Dermis microvascular lymphatic vessel endothelial cell (primary cell): ENCODE results near the gene SIRT7. TPM values are rescaled to one million over a fixed set of nuclear protein-coding genes. Genes with fewer than 3 reads are reported as not detected.

Experiments used
- DNase-seq, 2 donors: peaks; one replicate each; pipeline versions ENCODE4 v3.0.0 to v3.0.0-alpha.2; 2010; ENCODE audit warnings: low read depth in 2 of 2
- total RNA-seq: library from RNA; depleted of rRNA; stranded (reverse); fragments of >200 nt; gene quantifications from 2 replicates; pipeline ENCODE4 v1.2.1, GENCODE V29; 2014

Gene SIRT7
- 11.9 and 12.3 TPM in 2 replicates for total RNA-seq

DNA sequence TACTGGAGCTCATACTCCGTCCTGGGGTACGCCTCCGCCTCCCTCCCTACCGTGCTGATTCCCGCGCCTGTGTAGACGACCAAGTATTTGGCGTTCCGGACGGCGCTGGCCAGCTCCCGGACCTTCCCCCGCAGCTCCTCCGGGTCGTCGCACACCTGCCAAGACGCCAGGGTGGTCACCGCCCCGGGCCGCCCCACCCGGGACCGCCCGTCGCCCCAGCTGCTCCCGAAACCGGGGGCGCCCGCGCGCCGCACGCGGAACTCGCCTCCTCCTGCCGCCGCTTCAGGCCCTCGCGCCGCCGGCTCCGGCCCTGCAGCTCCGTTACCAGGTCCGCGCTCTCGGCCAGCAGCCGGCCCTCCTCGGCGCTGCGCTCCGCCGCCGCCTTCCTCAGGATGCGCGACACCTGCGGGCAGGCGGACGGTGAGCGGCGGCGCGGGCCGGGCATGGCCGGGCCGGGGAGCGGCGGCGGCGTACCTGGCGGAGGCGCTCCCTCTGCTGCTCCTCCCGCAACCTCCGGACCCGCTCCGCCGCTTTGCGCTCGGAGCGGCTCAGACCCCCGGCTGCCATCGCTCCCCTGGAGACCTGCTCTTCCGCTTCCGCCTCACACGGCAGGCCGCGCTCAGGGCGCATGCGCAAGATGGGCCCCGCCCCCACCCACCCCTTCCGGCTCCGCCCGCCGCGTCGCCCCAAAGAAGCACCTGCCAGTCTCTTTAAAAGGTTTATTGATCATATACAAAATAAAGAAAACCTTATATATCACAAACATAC lies at the start of gene SIRT7:
Gene SIRT7 (minus strand): TSS at position 612 of the 768 bp plus-strand sequence. CDS start 45 bp downstream, at position 567.
- DNase-seq, result peak; percentile 40 to 73

DNA sequence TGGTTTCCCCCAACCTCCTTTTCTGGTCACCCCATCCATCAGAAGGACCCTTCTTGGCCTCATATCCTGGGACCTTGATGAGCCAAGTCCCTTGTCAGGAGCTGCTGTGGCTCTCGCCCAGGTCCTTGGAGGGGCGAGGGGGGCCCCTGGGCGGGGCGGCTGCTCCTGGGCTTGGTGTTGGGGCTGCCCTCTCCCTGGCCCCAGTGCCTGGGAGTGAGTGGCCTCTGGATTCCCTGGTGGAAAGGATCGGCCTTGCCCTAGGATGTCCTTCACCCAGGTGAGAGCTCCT lies 49.2 kb upstream of the SIRT7 start:
- DNase-seq, result no peak

DNA sequence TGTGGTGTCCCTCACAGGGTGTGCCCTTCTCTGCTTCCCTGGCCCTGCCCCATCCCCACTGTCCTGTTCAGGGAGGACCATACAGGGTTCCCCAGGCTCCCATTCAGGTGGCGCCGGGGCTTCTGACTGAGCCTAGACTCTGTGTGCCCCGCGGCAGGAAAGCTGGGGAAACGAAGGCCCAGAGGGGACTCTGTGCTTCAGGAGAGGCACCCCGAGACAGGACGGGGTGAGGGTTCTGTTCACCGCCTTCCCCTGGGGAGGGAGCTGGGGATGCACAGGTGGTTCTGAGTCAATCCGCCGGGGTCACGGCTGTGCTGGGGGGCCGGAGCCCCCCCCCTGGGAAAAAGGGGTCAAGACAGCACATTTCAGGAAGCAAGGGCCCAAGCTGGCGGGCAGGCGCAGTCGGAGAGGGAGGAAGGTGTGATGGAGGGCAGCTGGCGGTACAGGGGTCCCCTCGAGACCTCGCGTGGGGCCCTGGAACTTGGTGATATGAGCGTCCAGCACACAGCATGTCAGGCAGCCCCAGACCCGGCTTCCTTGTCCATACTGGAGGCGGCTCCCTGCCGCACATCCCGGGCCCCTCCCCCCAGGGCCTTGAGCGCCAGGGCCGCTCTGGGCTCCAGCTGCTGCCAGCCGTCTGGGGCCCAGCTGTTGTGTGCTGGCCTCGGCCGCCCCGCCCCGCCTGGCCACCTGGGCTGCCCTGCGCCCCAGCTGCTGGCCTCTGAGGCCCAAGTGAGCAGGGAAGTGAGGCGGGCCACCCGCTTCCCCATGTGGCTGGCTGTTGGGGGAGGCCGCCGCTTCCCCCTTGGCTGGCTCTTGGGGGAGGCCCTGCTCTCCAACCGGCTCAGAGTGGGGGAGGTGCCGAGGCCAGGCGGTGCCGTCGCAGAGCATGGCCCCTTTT lies 48.6 kb upstream of the SIRT7 start:
- DNase-seq, result no peak

GRCh38 chr17:81964081-81964849 lies 46.3 kb upstream of the SIRT7 start:
- no peak for DNase-seq

DNA sequence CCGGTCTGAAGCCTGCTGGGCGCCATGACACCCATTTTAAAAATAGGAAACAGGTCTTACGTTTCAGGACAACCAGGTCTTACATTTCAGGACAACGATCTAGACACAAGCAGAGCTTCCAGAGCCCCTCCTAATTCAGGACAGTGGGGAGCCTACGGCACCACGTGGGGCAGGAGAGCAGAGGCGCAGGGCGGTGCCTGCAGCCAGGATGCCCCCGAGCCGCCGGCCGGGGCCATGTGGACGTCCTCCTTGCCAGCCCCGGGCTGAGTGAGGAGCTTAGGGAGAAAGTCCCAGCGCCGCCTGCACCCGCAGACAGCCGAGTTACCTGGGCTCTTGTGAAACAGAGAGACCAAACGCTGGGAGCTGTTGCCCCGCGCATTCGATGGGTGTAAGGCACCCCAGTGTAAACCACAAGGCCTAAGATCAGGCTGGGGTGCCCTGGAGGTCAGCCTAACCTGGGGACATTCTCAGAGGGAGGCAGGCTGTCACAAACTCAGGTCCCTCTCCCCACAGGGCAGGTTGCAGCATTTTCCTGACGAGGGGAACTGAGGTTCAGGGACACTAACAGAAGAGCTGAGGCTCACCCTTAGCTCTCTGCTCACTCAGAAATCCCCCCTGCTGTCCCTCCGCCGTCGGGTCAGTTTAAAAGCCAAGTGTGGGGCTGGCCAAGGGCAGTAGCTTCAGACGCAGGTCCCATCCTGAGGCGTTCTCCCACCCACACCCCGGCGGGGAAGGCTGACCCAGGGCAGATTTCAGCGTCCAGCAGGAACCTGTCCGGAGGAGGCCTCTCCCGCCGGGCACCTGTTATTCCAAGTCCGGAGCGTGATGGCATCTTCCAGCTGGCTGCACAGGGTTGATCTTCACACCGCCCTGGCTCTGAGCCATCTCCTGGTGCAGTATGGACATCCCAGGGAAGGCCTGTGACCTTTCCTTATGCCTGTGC lies 44.8 kb upstream of the SIRT7 start:
- no peak for DNase-seq

DNA sequence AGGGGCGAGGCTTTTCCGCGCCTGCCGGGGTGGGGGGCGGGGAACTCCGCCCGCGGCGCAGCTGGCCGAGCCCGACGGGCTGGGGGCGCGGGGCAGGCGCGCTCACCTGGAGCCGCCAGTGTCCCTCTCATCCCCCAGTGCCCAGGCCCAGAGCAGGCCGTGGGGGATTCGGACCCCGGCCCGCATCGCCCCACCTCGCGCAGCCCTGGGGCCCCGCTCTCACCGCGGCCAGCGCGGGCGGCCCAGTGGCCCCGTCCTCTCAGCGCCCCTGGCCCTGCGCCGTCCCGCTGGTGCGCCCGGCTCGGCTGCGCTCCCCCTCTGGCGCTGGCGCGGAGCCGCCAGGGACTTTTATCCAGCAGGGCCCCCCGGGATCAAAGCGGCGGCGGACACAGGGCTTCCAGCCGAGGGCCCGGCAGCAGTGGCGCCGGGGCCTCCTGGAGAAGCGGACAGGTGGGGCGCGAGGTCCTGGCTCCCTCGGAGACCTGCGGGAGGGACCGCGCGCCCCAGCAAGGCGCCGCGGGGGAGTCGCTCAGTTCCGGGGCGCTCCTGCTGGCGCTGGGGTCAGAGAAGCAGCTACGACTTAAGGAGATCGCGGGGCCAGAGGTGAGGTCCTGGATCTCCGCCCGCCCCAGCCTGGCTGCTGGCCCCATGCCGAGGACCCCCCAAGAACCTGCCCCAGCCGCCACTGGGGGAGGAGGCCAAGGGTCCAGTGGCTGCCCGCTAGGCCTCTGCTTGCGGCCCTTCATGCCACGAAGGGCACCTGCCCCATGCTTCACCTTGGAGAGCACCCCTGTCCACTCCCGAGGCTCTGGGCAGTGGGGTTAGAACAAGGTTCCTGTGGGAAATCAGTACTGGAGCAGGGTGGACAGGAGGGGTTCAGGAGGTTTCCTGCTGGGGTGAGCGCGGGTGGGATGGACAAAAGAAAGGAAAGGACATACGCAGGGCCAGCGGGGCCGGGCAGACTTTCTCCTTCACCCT lies 43.8 kb upstream of the SIRT7 start:
- no peak for DNase-seq

- DNase-seq, result peak in 1 of 2 donors; percentile 16
These were observed 43.1 kb upstream of the SIRT7 start, which contains the start of gene NOTUM for GRCh38 chr17:81961087-81961511. Gene NOTUM, minus strand, starts transcription at chr17:81961187. Its CDS starts 278 bp downstream, at chr17:81960909.

DNA sequence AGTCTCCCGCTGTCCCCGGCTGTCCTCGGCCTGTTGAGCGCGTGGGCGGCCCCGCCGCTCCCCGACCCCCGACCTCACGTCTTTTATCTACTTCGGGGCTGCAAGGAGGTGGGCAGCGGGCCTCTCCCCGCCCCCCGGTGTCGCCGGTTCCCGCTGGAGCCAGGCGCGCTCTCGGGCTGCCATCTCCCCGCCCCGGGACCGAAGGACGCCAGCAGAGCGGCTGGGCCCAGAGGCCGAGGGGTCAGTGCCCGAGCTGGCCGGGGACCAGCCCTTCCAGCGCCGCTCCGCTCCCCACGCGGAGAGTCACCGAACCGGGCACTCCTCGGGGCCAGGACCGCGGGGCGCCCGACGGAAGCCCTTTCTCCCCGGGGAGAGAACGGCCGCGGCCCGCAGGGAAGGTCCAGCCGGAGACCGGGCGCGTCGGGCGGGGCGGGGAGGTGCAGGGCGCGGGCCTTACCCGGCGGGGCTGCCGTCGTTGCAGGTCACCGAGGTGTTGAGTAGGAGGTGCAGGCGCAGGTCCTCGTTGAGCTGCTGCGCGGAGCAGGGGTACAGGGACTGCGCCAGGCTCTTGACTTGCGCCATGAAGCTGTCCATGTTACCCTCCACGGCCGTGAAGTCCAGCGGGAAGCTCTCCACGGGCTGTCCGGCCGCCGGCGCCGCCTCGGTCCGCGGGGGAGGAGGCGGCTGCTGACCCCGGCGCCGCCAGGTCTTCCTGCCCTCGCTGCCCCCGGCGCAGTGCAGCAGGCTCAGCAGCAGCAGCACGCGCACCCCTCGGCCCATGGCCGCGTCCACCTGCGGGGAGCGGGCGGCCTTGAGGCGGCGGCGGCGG lies 42.4 kb upstream of the SIRT7 start:
- DNase-seq, result no peak

DNA sequence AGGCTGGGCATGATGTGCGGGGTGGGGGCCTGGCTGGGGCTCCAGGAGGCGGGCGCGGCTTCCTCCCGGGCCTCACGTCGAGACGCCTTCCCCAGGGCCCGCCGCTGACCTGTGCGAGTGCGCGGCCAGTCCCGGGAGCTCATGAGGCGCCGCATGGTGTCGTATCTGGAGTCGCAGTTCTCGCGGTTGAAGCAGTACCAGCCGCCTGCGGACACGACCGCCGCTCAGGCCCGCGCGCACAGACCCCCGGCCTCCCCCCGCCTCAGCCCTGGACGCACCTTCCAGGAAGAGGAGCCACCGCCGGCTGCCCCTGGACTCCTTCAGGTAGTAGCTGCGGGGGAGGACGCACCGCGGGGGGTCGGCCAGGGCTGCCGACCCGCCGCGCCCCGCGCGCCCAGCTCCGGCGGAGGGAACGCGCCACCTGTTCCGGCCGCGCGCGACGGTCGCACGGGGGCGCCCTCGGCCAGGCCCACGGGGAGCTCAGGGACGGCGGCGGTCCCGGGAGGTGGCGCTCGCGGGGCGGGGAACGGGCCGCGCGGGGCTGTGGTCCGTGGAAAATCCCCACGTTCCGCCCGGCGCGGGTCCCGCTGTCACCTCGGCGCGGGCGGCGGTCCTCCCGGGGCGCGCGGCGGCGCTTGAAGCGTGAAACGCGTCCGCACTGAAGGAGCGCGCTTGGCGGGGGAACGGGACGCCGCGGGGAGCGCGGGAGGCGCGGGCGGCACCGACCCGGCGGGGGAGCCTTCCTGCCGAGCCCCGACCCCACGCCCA lies 41.6 kb upstream of the SIRT7 start:
- peak in 1 of 2 donors; percentile 59 for DNase-seq

DNA sequence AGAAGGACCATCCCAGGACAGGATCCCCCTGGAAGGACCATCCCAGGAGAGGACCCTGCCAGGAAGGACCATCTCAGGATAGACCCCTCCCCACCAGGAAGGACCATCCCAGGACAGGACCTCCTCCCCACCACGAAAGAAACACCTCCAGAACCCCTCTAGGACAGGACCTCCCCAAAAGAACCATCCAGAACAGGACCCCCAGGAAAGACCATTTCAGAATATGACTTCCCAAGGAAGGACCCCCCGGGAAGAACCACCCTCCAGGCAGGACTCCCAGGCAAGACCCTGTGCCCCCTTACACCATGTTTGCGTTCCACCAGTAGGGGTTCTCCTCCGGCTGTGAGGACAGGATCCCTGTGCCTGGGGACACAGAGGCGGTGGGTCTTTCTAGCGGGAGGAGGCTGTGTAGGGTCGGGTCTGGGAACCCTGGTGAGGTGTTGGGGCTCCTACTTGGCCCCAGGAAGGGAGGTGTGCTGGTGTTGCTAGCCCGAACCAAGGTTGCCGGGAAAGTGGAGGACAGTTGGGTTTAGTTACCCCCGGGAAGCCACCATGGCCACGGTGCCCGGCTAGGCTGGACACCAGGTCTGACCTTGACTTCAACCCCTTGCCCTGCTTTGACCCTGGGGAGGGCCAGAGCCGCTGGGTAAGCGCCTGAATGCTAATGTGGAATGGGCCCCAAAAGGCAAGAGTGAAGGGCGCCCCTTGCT lies 40.8 kb upstream of the SIRT7 start:
- no peak for DNase-seq

GRCh38 chr17:81957691-81958432 lies 39.9 kb upstream of the SIRT7 start:
- DNase-seq, result no peak

GRCh38 chr17:81956607-81957589 lies 38.9 kb upstream of the SIRT7 start:
- no peak for DNase-seq

GRCh38 chr17:81955756-81956544 lies 38.0 kb upstream of the SIRT7 start:
- DNase-seq, result no peak

GRCh38 chr17:81955058-81955681 lies 37.2 kb upstream of the SIRT7 start:
- no peak for DNase-seq
